Measurements from ENCODE around the gene SLC6A2. TPM values are rescaled to one million over a fixed set of nuclear protein-coding genes. Genes with fewer than 3 reads are reported as not detected.

Gene SLC6A2
- total RNA-seq, 1 donor from 2014 or later = not detected

DNA sequence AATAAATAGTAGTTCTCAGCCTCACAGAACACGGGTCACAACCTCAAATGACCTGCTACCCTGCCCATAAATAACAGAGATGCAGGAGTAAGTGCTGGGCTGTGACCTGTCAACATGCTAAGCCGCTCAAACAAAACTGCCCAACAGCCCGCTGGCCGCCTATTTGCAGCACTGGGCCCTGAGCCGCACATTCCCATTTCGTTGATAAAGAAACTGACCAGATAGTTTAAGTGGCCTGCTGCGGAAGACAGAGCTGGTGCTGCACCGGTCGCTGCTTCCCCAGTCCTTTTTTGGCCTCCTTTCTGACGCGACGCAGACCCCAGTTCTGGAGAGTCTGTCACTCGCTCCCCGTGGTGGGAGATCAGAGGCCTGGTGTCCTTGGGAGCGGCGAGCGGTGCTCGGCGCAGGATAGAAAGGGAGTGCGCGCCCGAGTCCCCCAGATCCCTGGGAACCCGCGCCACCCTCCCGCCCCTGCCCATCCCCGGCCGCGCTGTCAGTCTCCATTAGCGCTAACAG, 349 bp upstream of the SLC6A2 start:
- H3K27me3 Mint-ChIP-seq (ENCODE audit: unreplicated experiment) = peaks cover 40% of the 10 kb centered on the region
- H3K36me3 Mint-ChIP-seq (ENCODE audit: unreplicated experiment) = no peaks in the 10 kb centered on the region

DNA sequence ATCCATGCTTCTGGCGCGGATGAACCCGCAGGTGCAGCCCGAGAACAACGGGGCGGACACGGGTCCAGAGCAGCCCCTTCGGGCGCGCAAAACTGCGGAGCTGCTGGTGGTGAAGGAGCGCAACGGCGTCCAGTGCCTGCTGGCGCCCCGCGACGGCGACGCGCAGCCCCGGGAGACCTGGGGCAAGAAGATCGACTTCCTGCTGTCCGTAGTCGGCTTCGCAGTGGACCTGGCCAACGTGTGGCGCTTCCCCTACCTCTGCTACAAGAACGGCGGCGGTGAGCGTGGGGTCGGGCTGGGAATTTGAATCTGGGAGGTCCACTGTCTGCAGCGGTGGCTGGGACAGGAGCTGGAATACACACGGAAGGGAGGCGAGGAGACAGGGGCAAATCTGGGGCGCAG, 904 bp downstream of the SLC6A2 start:
- Mint-ChIP-seq H3K9me3 (ENCODE audit: unreplicated experiment) (no peaks in the 10 kb centered on the region), H3K4me3 (ENCODE audit: unreplicated experiment) (no peak overlapping the region), H3K27me3 (ENCODE audit: unreplicated experiment) (peaks cover 36% of the 10 kb centered on the region), H3K36me3 (ENCODE audit: unreplicated experiment) (no peaks in the 10 kb centered on the region), H3K4me1 (ENCODE audit: unreplicated experiment) (no peaks in the 10 kb centered on the region), H3K27ac (ENCODE audit: unreplicated experiment) (no peak overlapping the region)
- TF ChIP-seq, protein P1, sequence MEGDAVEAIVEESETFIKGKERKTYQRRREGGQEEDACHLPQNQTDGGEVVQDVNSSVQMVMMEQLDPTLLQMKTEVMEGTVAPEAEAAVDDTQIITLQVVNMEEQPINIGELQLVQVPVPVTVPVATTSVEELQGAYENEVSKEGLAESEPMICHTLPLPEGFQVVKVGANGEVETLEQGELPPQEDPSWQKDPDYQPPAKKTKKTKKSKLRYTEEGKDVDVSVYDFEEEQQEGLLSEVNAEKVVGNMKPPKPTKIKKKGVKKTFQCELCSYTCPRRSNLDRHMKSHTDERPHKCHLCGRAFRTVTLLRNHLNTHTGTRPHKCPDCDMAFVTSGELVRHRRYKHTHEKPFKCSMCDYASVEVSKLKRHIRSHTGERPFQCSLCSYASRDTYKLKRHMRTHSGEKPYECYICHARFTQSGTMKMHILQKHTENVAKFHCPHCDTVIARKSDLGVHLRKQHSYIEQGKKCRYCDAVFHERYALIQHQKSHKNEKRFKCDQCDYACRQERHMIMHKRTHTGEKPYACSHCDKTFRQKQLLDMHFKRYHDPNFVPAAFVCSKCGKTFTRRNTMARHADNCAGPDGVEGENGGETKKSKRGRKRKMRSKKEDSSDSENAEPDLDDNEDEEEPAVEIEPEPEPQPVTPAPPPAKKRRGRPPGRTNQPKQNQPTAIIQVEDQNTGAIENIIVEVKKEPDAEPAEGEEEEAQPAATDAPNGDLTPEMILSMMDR (IDR thresholded peaks at IDR 0.05) = no peak
- no peak for DNase-seq (ENCODE audit: extremely low spot score, unreplicated experiment)

More for the DNA sequence above, 349 bp upstream of the SLC6A2 start:
- DNase-seq (ENCODE audit: extremely low spot score, unreplicated experiment) = no peak
- Mint-ChIP-seq H3K9me3 (ENCODE audit: unreplicated experiment) (no peaks in the 10 kb centered on the region), H3K4me1 (ENCODE audit: unreplicated experiment) (no peaks in the 10 kb centered on the region), H3K4me3 (ENCODE audit: unreplicated experiment) (no peak overlapping the region), H3K27ac (ENCODE audit: unreplicated experiment) (no peak overlapping the region)
- TF ChIP-seq, protein P1 (IDR thresholded peaks at IDR 0.05) = no peak

DNA sequence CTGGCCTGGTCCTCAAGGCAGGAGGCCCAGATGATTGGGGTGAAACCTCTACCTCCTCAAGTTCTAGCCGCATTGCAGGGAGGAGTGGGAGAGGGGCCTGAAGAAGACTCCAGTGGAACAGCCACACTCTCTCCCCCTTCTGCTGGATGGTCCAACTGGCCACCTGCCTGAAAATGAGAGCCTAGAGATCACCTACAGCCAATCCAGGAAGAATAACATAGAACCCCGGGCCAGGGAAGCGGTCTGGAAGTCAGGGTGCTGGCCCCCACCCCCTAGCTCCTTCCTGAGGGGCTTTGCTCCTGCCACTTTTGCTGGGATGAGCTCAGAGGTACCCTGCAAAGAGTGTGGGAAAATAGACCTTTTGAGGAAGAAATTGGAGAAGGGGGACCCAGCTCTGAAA, 1.8 kb downstream of the SLC6A2 start:
- Mint-ChIP-seq H3K9me3 (ENCODE audit: unreplicated experiment) (no peaks in the 10 kb centered on the region), H3K27ac (ENCODE audit: unreplicated experiment) (no peak overlapping the region), H3K27me3 (ENCODE audit: unreplicated experiment) (peaks cover 36% of the 10 kb centered on the region), H3K4me1 (ENCODE audit: unreplicated experiment) (peaks cover 4% of the 10 kb centered on the region), H3K4me3 (ENCODE audit: unreplicated experiment) (no peak overlapping the region), H3K36me3 (ENCODE audit: unreplicated experiment) (no peaks in the 10 kb centered on the region)
- no peak for DNase-seq (ENCODE audit: extremely low spot score, unreplicated experiment)
- TF ChIP-seq, protein P1 (IDR thresholded peaks at IDR 0.05) = no peak

DNA sequence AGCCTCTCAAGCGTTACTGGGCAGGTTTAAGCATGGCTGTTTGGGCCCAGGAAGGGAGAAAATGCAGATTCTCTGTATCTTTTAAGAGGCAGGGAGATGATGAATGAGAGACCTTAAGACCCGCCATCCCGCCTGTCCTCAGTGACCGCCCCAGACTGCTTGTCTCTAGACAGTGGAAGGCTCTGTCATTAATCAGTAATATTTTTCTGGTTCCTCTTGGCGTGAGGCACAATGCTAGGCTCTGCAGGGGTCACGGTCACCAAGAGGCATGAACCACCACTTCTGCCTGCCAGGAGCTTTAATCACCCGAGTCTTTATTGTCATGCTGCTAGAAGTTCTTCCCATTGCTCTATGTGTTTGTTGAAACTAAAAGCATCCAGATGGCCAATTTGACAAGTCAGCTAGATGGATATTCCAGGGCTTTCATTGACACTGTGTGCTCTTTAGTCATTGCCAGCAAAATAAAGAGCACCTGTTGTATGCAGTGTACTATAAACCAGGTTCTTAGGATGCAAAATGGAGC, 3.2 kb downstream of the SLC6A2 start:
- Mint-ChIP-seq H3K27ac (ENCODE audit: unreplicated experiment) (no peak overlapping the region), H3K4me3 (ENCODE audit: unreplicated experiment) (no peak overlapping the region), H3K36me3 (ENCODE audit: unreplicated experiment) (no peaks in the 10 kb centered on the region), H3K9me3 (ENCODE audit: unreplicated experiment) (no peaks in the 10 kb centered on the region), H3K27me3 (ENCODE audit: unreplicated experiment) (peaks cover 36% of the 10 kb centered on the region), H3K4me1 (ENCODE audit: unreplicated experiment) (peaks cover 4% of the 10 kb centered on the region)
- DNase-seq (ENCODE audit: extremely low spot score, unreplicated experiment) = no peak
- TF ChIP-seq, protein P1 (IDR thresholded peaks at IDR 0.05) = no peak

DNA sequence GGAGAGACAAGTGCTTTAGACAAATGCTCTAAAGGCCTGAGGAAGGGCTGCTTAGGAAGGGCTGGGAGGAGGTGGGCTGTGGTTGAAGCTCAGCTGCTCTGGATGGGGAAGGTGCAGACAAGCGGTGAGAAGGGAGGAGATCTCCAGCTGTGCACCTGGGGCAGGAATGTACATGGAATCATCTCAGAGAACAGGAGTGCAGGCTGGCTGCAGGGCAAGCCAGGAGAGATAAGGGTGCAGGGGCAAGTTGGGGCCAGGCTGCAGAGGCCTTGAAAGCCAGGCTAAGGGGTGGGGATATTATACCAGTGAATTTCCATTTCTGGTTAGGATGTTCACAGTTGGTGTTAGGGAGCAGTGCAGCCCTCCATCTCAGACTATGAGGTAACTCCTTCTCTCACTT, 4.2 kb downstream of the SLC6A2 start:
- Mint-ChIP-seq H3K36me3 (ENCODE audit: unreplicated experiment) (no peaks in the 10 kb centered on the region), H3K4me1 (ENCODE audit: unreplicated experiment) (peaks cover 4% of the 10 kb centered on the region), H3K4me3 (ENCODE audit: unreplicated experiment) (no peak overlapping the region), H3K27ac (ENCODE audit: unreplicated experiment) (no peak overlapping the region), H3K27me3 (ENCODE audit: unreplicated experiment) (peaks cover 36% of the 10 kb centered on the region), H3K9me3 (ENCODE audit: unreplicated experiment) (no peaks in the 10 kb centered on the region)
- TF ChIP-seq, protein P1 (IDR thresholded peaks at IDR 0.05) = no peak
- DNase-seq (ENCODE audit: extremely low spot score, unreplicated experiment) = no peak
